SK-N-MC (cell line): ENCODE measurements around the gene AGAP1.

ENCODE experiments used
- DNase-seq: peaks from one replicate; pipeline ENCODE4 v3.0.0-alpha.2; 2011; ENCODE audit warnings: low read depth, low spot score
- H3K27ac ChIP-seq: fragments of 200-600 bp; sonication (generic); 2 replicates; pipeline ENCODE4 v1.5.1; 2016; ENCODE audit warnings: mixed run types
- H3K36me3 ChIP-seq: fragments of 200-600 bp; sonication (generic); 2 replicates; pipeline ENCODE4 v1.6.1; 2017; ENCODE audit warnings: antibody characterized with exemption, low read length, mixed read lengths; ENCODE audit not compliant: insufficient read depth
- H3K4me3 ChIP-seq: fragments of 200-600 bp; sonication (generic); 2 replicates; pipeline ENCODE4 v1.5.1; 2016
- H3K9ac ChIP-seq: fragments of 200-600 bp; sonication (generic); 2 replicates; pipeline ENCODE4 v1.8.0; 2017; ENCODE audit warnings: mixed run types, mixed read lengths; ENCODE audit not compliant: insufficient read length
- H3K9me3 ChIP-seq: fragments of 200-600 bp; sonication (generic); 2 replicates; pipeline ENCODE4 v1.6.1; 2017; ENCODE audit warnings: low read depth, mild to moderate bottlenecking, antibody characterized with exemption, low read length, moderate library complexity, mixed read lengths
- EZH2 ChIP-seq: fragments of 200-600 bp; sonication (generic); IDR thresholded peaks from one replicate; pipeline ENCODE4 v1.6.1; 2017; ENCODE audit warnings: antibody characterized with exemption
- FOXP2 ChIP-seq: optimal IDR thresholded peaks from 2 replicates; pipeline ENCODE3; 2011; ENCODE audit warnings: mild to moderate bottlenecking, moderate library complexity; ENCODE audit not compliant: insufficient read depth; ENCODE audit errors: extremely low read length, control extremely low read depth
- POLR2AphosphoS5 ChIP-seq: IDR thresholded peaks from 2 replicates; pipeline ENCODE4 v1.6.1; 2012; ENCODE audit warnings: mild to moderate bottlenecking, low read depth, low read length, borderline replicate concordance

Gene AGAP1

GRCh38 chr2:235532307-235532706 lies 38.5 kb downstream of the AGAP1 start:
- TF ChIP-seq EZH2 (no peak), POLR2AphosphoS5 (no peak), FOXP2 (no peak)

GRCh38 chr2:235533198-235533597 lies 39.4 kb downstream of the AGAP1 start:
- TF ChIP-seq EZH2 (no peak), POLR2AphosphoS5 (no peak), FOXP2 (no peak)
- H3K36me3 ChIP-seq, result no peaks in the 10 kb centered on the region
- no peak for DNase-seq
- no peak overlapping the region for H3K27ac ChIP-seq
- H3K4me3 ChIP-seq, result no peak overlapping the region
- H3K9ac ChIP-seq, result no peak overlapping the region
- no peaks in the 10 kb centered on the region for H3K9me3 ChIP-seq

More at GRCh38 chr2:235532307-235532706, 38.5 kb downstream of the AGAP1 start:
- H3K4me3 ChIP-seq, result no peak overlapping the region
- H3K9ac ChIP-seq, result no peak overlapping the region
- no peak for DNase-seq
- no peaks in the 10 kb centered on the region for H3K36me3 ChIP-seq
- no peak overlapping the region for H3K27ac ChIP-seq
- no peaks in the 10 kb centered on the region for H3K9me3 ChIP-seq

GRCh38 chr2:235533616-235534385 lies 40.0 kb downstream of the AGAP1 start:
- no peak overlapping the region for H3K27ac ChIP-seq
- H3K4me3 ChIP-seq, result no peak overlapping the region
- H3K9me3 ChIP-seq, result no peaks in the 10 kb centered on the region
- H3K9ac ChIP-seq, result no peak overlapping the region
- no peak for DNase-seq
- no peaks in the 10 kb centered on the region for H3K36me3 ChIP-seq
- TF ChIP-seq FOXP2 (no peak), POLR2AphosphoS5 (no peak), EZH2 (no peak)

- no peak overlapping the region for H3K27ac ChIP-seq
- H3K9ac ChIP-seq, result no peak overlapping the region
- no peak for DNase-seq
- H3K36me3 ChIP-seq, result no peaks in the 10 kb centered on the region
- H3K9me3 ChIP-seq, result no peaks in the 10 kb centered on the region
- H3K4me3 ChIP-seq, result no peak overlapping the region
- TF ChIP-seq POLR2AphosphoS5 (no peak), EZH2 (no peak), FOXP2 (no peak)
These were observed 41.0 kb downstream of the AGAP1 start for GRCh38 chr2:235534678-235535422.

GRCh38 chr2:235535423-235536130 lies 41.7 kb downstream of the AGAP1 start:
- no peak overlapping the region for H3K4me3 ChIP-seq
- no peaks in the 10 kb centered on the region for H3K36me3 ChIP-seq
- no peaks in the 10 kb centered on the region for H3K9me3 ChIP-seq
- no peak for TF ChIP-seq EZH2
- H3K27ac ChIP-seq, result no peak overlapping the region
- H3K9ac ChIP-seq, result no peak overlapping the region
- DNase-seq, result no peak

- H3K36me3 ChIP-seq, result no peaks in the 10 kb centered on the region
- H3K9me3 ChIP-seq, result no peaks in the 10 kb centered on the region
- no peak overlapping the region for H3K27ac ChIP-seq
- no peak overlapping the region for H3K4me3 ChIP-seq
- no peak overlapping the region for H3K9ac ChIP-seq
- TF ChIP-seq POLR2AphosphoS5 (no peak), EZH2 (no peak), FOXP2 (no peak)
- no peak for DNase-seq
These were observed 42.9 kb downstream of the AGAP1 start for GRCh38 chr2:235536711-235537110.

GRCh38 chr2:235537186-235537585 lies 43.3 kb downstream of the AGAP1 start:
- TF ChIP-seq EZH2 (no peak), FOXP2 (no peak), POLR2AphosphoS5 (no peak)
- DNase-seq, result no peak

GRCh38 chr2:235537587-235537986 lies 43.7 kb downstream of the AGAP1 start:
- no peak overlapping the region for H3K9ac ChIP-seq
- H3K27ac ChIP-seq, result no peak overlapping the region
- TF ChIP-seq EZH2 (no peak), POLR2AphosphoS5 (no peak), FOXP2 (no peak)
- no peaks in the 10 kb centered on the region for H3K36me3 ChIP-seq
- H3K9me3 ChIP-seq, result no peaks in the 10 kb centered on the region
- DNase-seq, result no peak
- no peak overlapping the region for H3K4me3 ChIP-seq

More at GRCh38 chr2:235537186-235537585, 43.3 kb downstream of the AGAP1 start:
- Histone ChIP-seq H3K4me3 (no peak overlapping the region), H3K9ac (no peak overlapping the region), H3K9me3 (no peaks in the 10 kb centered on the region), H3K36me3 (no peaks in the 10 kb centered on the region), H3K27ac (no peak overlapping the region)
